Mesenchymal stem cell (in vitro differentiated cells and primary cell): Measurements from ENCODE around the gene RAP1GDS1.
"Not testable (repeated sequence)": the region's sequence is repeated elsewhere in the genome, so short reads cannot be mapped to it uniquely, and the experiment has no call there.

ENCODE experiments used
- DNase-seq: peaks from one replicate; pipeline ENCODE4 v3.0.0-alpha.2; 2013
- H2AFZ ChIP-seq: one replicate; pipeline ENCODE4 v1.6.1; 2013; ENCODE audit warnings: low read depth, mild to moderate bottlenecking, control low read depth, inconsistent platforms, low read length, moderate library complexity
- H2AK5ac ChIP-seq: 2 replicates; pipeline ENCODE4 v1.6.1; 2013; ENCODE audit warnings: low read length, moderate library complexity, mild to moderate bottlenecking, inconsistent platforms; ENCODE audit not compliant: severe bottlenecking
- H2BK120ac ChIP-seq: one replicate; pipeline ENCODE4 v1.6.1; 2013; ENCODE audit warnings: low read depth, mild to moderate bottlenecking, inconsistent platforms, low read length, moderate library complexity
- H2BK12ac ChIP-seq, 2 experiments: one replicate each; pipeline ENCODE4 v1.6.1; 2013; ENCODE audit warnings: inconsistent platforms in 2 of 2, low read length in 2 of 2, mild to moderate bottlenecking in 2 of 2, moderate library complexity in 2 of 2, control low read depth in 1 of 2
- H2BK15ac ChIP-seq: one replicate; pipeline ENCODE4 v1.6.1; 2013; ENCODE audit warnings: mild to moderate bottlenecking, low read depth, inconsistent platforms; ENCODE audit not compliant: poor library complexity, severe bottlenecking
- H2BK5ac ChIP-seq: 2 replicates; pipeline ENCODE4 v1.6.1; 2013; ENCODE audit warnings: low read depth, mild to moderate bottlenecking, low read length, control low read depth, inconsistent platforms; ENCODE audit not compliant: poor library complexity, severe bottlenecking
- H3K14ac ChIP-seq, 2 experiments: one replicate each; pipeline ENCODE4 v1.6.1; 2013; ENCODE audit warnings: inconsistent platforms in 2 of 2, low read length in 2 of 2, control low read depth in 1 of 2, mild to moderate bottlenecking in 1 of 2, moderate library complexity in 1 of 2
- H3K18ac ChIP-seq, 2 experiments: one replicate each; pipeline ENCODE4 v1.6.1; 2013; ENCODE audit warnings: inconsistent platforms in 2 of 2, low read length in 2 of 2, control low read depth in 1 of 2, low read depth in 1 of 2, mild to moderate bottlenecking in 1 of 2
- H3K23ac ChIP-seq, 2 experiments: one replicate each; pipeline ENCODE4 v1.6.1; 2013; ENCODE audit warnings: inconsistent platforms in 2 of 2, low read length in 2 of 2, mild to moderate bottlenecking in 2 of 2, moderate library complexity in 2 of 2, control low read depth in 1 of 2
- H3K27ac ChIP-seq: 2 replicates; pipeline ENCODE4 v1.5.1; 2013; ENCODE audit warnings: mild to moderate bottlenecking, moderate library complexity, low read length, control low read depth, inconsistent platforms; ENCODE audit not compliant: poor library complexity, severe bottlenecking
- H3K27me3 ChIP-seq, 2 experiments: 2 replicates each; pipeline versions ENCODE4 v1.6.1 to v1.7.0; 2013; ENCODE audit warnings: low read length in 2 of 2, mild to moderate bottlenecking in 2 of 2, moderate library complexity in 2 of 2, control low read depth in 1 of 2, inconsistent platforms in 1 of 2; ENCODE audit not compliant: control insufficient read depth in 1 of 2, insufficient read depth in 1 of 2
- H3K36me3 ChIP-seq, 2 experiments: 2 replicates each; pipeline versions ENCODE4 v1.6.1 to v1.7.0; 2013; ENCODE audit warnings: low read length in 2 of 2, control low read depth in 1 of 2, inconsistent platforms in 1 of 2, low read depth in 1 of 2, mild to moderate bottlenecking in 1 of 2; ENCODE audit not compliant: insufficient read depth in 2 of 2, control insufficient read depth in 1 of 2
- H3K4ac ChIP-seq, 2 experiments: one replicate each; pipeline ENCODE4 v1.6.1; 2013; ENCODE audit warnings: inconsistent platforms in 2 of 2, low read length in 2 of 2, mild to moderate bottlenecking in 2 of 2, moderate library complexity in 2 of 2, control low read depth in 1 of 2, low read depth in 1 of 2
- H3K4me1 ChIP-seq: 2 replicates; pipeline ENCODE4 v1.6.1; 2013; ENCODE audit warnings: low read depth, low read length, control low read depth; ENCODE audit not compliant: control insufficient read depth, insufficient read depth
- H3K4me2 ChIP-seq: 2 replicates; pipeline ENCODE4 v1.6.1; 2013; ENCODE audit warnings: low read length, mild to moderate bottlenecking, inconsistent platforms; ENCODE audit not compliant: poor library complexity, severe bottlenecking
- H3K4me3 ChIP-seq, 2 experiments: 2 replicates each; pipeline versions ENCODE4 v1.5.1 to v1.7.0; 2013; ENCODE audit warnings: low read length in 2 of 2, mild to moderate bottlenecking in 2 of 2, control low read depth in 1 of 2, low read depth in 1 of 2; ENCODE audit not compliant: insufficient read depth in 1 of 2
- H3K79me1 ChIP-seq: replicated peaks from 2 replicates; pipeline ENCODE4 v1.6.1; 2013; ENCODE audit warnings: mild to moderate bottlenecking, control low read depth, low read length, inconsistent platforms; ENCODE audit not compliant: poor library complexity, severe bottlenecking
- H3K9ac ChIP-seq: 2 replicates; pipeline ENCODE4 v1.7.0; 2013; ENCODE audit warnings: mild to moderate bottlenecking, low read length, moderate library complexity
- H3K9me3 ChIP-seq: 2 replicates; pipeline ENCODE4 v1.7.0; 2013; ENCODE audit warnings: mild to moderate bottlenecking, low read length; ENCODE audit not compliant: control insufficient read depth
- H4K8ac ChIP-seq: one replicate; pipeline ENCODE4 v1.6.1; 2013; ENCODE audit warnings: inconsistent platforms, mild to moderate bottlenecking, low read length, moderate library complexity
- H4K91ac ChIP-seq: one replicate; pipeline ENCODE4 v1.6.1; 2013; ENCODE audit warnings: mild to moderate bottlenecking, low read length, inconsistent platforms
- WGBS: methylation state at CpG from one replicate; pipeline ENCODE4 v1.1.7; 2013; ENCODE audit warnings: mixed read lengths; 5-methylcytosine and 5-hydroxymethylcytosine counted together

The RAP1GDS1 gene

DNA sequence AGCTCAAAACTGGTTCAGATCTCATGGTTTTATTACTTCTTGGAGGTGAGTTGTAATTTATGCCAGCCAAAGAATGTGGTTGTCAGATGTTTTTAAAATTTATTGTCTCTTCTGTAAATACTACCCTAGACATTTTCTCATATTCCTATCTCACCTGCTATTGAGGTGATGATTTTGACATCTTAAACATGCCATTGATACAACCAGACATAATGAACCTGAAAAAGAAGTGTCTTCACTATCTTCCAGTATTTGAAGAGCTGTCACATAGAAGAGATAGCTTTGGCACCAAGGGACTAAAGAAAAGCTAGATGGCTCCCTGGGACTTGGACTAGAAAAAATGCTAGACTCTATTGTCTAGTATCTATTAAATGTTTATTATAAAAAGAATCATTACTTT, 155.7 kb downstream of the RAP1GDS1 start:
- no peak overlapping the region for H3K4me3 ChIP-seq
- H3K27me3 ChIP-seq = no peaks in the 10 kb centered on the region
- H3K23ac ChIP-seq = no peak overlapping the region
- no peak for DNase-seq
- H3K36me3 ChIP-seq = peaks cover 6 to 50% of the 10 kb centered on the region in 2 experiments
- no peak overlapping the region for H2BK120ac ChIP-seq
- H3K4me2 ChIP-seq = no peak overlapping the region
- peaks cover 8% of the 10 kb centered on the region for H3K9me3 ChIP-seq
- no peak overlapping the region for H3K9ac ChIP-seq
- H3K4me1 ChIP-seq = no peaks in the 10 kb centered on the region
- H3K4ac ChIP-seq = no peak overlapping the region
- no peak overlapping the region for H4K8ac ChIP-seq
- no peak overlapping the region for H2BK5ac ChIP-seq
- no peak overlapping the region for H3K27ac ChIP-seq
- no peak overlapping the region for H4K91ac ChIP-seq
- H3K18ac ChIP-seq = no peak overlapping the region
- H2BK15ac ChIP-seq = no peak overlapping the region
- no peak overlapping the region for H2BK12ac ChIP-seq
- peaks cover 5% of the 10 kb centered on the region for H3K79me1 ChIP-seq
- no peak overlapping the region for H2AK5ac ChIP-seq
- H2AFZ ChIP-seq = no peak overlapping the region
- H3K14ac ChIP-seq = no peak overlapping the region

- H2BK5ac ChIP-seq, H2BK12ac ChIP-seq, H4K8ac ChIP-seq, H3K79me1 ChIP-seq, H3K4me1 ChIP-seq, H2BK120ac ChIP-seq, H3K23ac ChIP-seq, H3K14ac ChIP-seq, H3K4ac ChIP-seq, H4K91ac ChIP-seq, H3K4me3 ChIP-seq, H3K18ac ChIP-seq, DNase-seq, H2AFZ ChIP-seq, H3K4me2 ChIP-seq, H3K27me3 ChIP-seq, H2AK5ac ChIP-seq, H2BK15ac ChIP-seq, H3K9ac ChIP-seq, H3K9me3 ChIP-seq: not testable (repeated sequence)
- H3K27ac ChIP-seq = peak overlapping the region; percentile 70
- 100% methylated on average over 3 of the region's 3 CpGs for WGBS
- H3K36me3 ChIP-seq = peaks cover 3 to 62% of the 10 kb centered on the region in 2 experiments
Observed at GRCh38 chr4:98420151-98420550, 159.0 kb downstream of the RAP1GDS1 start.

DNA sequence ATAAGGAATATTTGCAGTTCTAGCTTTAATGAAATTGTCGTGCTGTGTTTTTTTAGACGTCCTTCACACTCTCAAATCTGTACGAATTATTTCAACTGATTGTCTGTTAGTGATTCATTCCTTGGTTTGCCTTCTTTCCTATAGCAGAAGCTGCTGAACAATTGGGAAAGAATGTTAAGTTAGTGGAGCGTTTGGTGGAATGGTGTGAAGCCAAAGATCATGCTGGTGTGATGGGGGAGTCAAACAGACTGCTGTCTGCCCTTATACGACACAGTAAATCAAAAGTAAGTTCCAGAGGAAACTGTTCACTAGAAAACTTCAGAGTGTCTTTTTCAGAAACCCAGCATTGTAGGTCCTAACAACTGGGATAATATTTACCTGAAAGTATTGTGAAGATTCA, 159.9 kb downstream of the RAP1GDS1 start:
- H3K36me3 ChIP-seq = peaks cover 3 to 66% of the 10 kb centered on the region in 2 experiments
- no peak overlapping the region for H4K8ac ChIP-seq
- WGBS = 66% methylated on average over 5 of the region's 5 CpGs
- H3K27ac ChIP-seq = peak overlapping the region; percentile 70
- peak; percentile 38 for DNase-seq
- H3K4me3 ChIP-seq = no peak overlapping the region
- no peaks in the 10 kb centered on the region for H3K27me3 ChIP-seq
- H3K14ac ChIP-seq = no peak overlapping the region
- H2BK5ac ChIP-seq = no peak overlapping the region
- no peak overlapping the region for H4K91ac ChIP-seq
- no peak overlapping the region for H2BK15ac ChIP-seq
- no peak overlapping the region for H3K4me2 ChIP-seq
- H3K18ac ChIP-seq = no peak overlapping the region
- no peak overlapping the region for H2BK120ac ChIP-seq
- no peak overlapping the region for H3K4ac ChIP-seq
- no peak overlapping the region for H2AK5ac ChIP-seq
- no peaks in the 10 kb centered on the region for H3K4me1 ChIP-seq
- H3K23ac ChIP-seq = no peak overlapping the region
- H3K9ac ChIP-seq = no peak overlapping the region
- H3K79me1 ChIP-seq = no peaks in the 10 kb centered on the region
- no peak overlapping the region for H2AFZ ChIP-seq
- no peak overlapping the region for H2BK12ac ChIP-seq
- no peaks in the 10 kb centered on the region for H3K9me3 ChIP-seq

DNA sequence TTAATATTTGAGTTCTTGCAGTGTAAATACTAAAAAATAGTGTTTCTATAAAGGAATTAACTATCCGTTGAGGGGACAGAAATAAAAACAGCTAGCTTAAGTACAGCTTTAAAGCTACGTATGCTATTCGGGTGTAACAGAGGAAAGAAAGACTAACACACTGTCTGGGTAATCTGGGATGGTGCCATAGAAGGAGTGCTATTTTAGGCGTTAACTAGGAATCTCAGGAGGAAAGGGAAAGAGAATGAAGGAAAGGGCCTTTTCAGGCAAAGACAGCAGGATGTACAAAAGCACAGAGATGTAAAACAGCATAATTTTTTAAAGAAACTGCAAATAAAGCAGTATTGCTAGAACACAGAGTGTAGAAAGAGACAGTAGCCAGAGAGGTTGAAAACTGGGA, 161.8 kb downstream of the RAP1GDS1 start:
- no peak for DNase-seq
- no peak overlapping the region for H3K14ac ChIP-seq
- no peak overlapping the region for H3K18ac ChIP-seq
- no peak overlapping the region for H2BK5ac ChIP-seq
- H3K4me1 ChIP-seq = no peaks in the 10 kb centered on the region
- H3K4me3 ChIP-seq = no peak overlapping the region
- no peak overlapping the region for H3K4me2 ChIP-seq
- no peak overlapping the region for H2BK15ac ChIP-seq
- H4K8ac ChIP-seq = no peak overlapping the region
- H3K36me3 ChIP-seq = peaks cover 3 to 53% of the 10 kb centered on the region in 2 experiments
- no peak overlapping the region for H2BK12ac ChIP-seq
- H3K4ac ChIP-seq = no peak overlapping the region
- H3K27me3 ChIP-seq = no peaks in the 10 kb centered on the region
- H4K91ac ChIP-seq = no peak overlapping the region
- no peak overlapping the region for H3K23ac ChIP-seq
- 96% methylated on average over 4 of the region's 4 CpGs for WGBS
- no peak overlapping the region for H3K9ac ChIP-seq
- H2AFZ ChIP-seq = no peak overlapping the region
- H3K79me1 ChIP-seq = no peaks in the 10 kb centered on the region
- no peak overlapping the region for H3K27ac ChIP-seq
- H2AK5ac ChIP-seq = peak overlapping the region; percentile 81
- no peak overlapping the region for H2BK120ac ChIP-seq
- H3K9me3 ChIP-seq = no peaks in the 10 kb centered on the region
